ENCODE measurements around the gene HTR3E. TPM values are rescaled to one million over a fixed set of nuclear protein-coding genes. Genes with fewer than 3 reads are reported as not detected.
"Not testable (repeated sequence)": the region's sequence is repeated elsewhere in the genome, so short reads cannot be mapped to it uniquely, and the experiment has no call there.

Gene HTR3E
- total RNA-seq, 6 experiments from 2014 or later = not detected

- no peaks in the 10 kb centered on the region for H3K4me1 ChIP-seq
- no peak for DNase-seq
- TF ChIP-seq CTCF (IDR thresholded peaks at IDR 0.05) = no peak
- TF ChIP-seq POLR2A (IDR thresholded peaks at IDR 0.05) = no peak
- H3K27ac ChIP-seq = no peak overlapping the region
- no peak overlapping the region for H3K4me3 ChIP-seq
- intact Hi-C loops (cut with DNase I) = no loop called here
- no peaks in the 10 kb centered on the region for H3K36me3 ChIP-seq
- no peaks in the 10 kb centered on the region for H3K27me3 ChIP-seq
- no peaks in the 10 kb centered on the region for H3K9me3 ChIP-seq
- no peak for ATAC-seq
Measured at GRCh38 chr3:184062637-184063036, 34.2 kb upstream of the HTR3E start.

GRCh38 chr3:184066211-184066610 is 30.7 kb upstream of the HTR3E start:
- ATAC-seq = no peak
- intact Hi-C loops (cut with DNase I) = no loop called here
- H3K27ac ChIP-seq = no peak overlapping the region

GRCh38 chr3:184067573-184068055 is 29.2 kb upstream of the HTR3E start:
- no peaks in the 10 kb centered on the region for H3K27me3 ChIP-seq
- no peak overlapping the region for H3K4me3 ChIP-seq
- H3K27ac ChIP-seq = no peak overlapping the region
- TF ChIP-seq CTCF (IDR thresholded peaks at IDR 0.05) (no peak), POLR2A (IDR thresholded peaks at IDR 0.05) (no peak)
- ATAC-seq (no peak), DNase-seq (no peak)
- H3K4me1 ChIP-seq = no peaks in the 10 kb centered on the region
- no peaks in the 10 kb centered on the region for H3K9me3 ChIP-seq
- intact Hi-C loops (cut with DNase I) = no loop called here
- 21% methylated on average over 2 of the region's 6 CpGs for WGBS (ENCODE audit: insufficient coverage, low coverage, low lambda C conversion rate, missing lambda C conversion rate)
- no peaks in the 10 kb centered on the region for H3K36me3 ChIP-seq

More at GRCh38 chr3:184066211-184066610, 30.7 kb upstream of the HTR3E start:
- no peak overlapping the region for H3K4me3 ChIP-seq
- H3K4me1 ChIP-seq = no peaks in the 10 kb centered on the region
- no peaks in the 10 kb centered on the region for H3K9me3 ChIP-seq
- WGBS (ENCODE audit: insufficient coverage, low coverage, low lambda C conversion rate, missing lambda C conversion rate) = 79% methylated on average over 2 of the region's 2 CpGs
- H3K36me3 ChIP-seq = no peaks in the 10 kb centered on the region
- TF ChIP-seq CTCF (IDR thresholded peaks at IDR 0.05) (no peak), POLR2A (IDR thresholded peaks at IDR 0.05) (no peak)
- no peaks in the 10 kb centered on the region for H3K27me3 ChIP-seq
- DNase-seq = no peak

- no peaks in the 10 kb centered on the region for H3K27me3 ChIP-seq
- no peak for DNase-seq
- intact Hi-C loops (cut with DNase I) = no loop called here
- H3K4me3 ChIP-seq = no peak overlapping the region
- H3K36me3 ChIP-seq = no peaks in the 10 kb centered on the region
- WGBS (ENCODE audit: insufficient coverage, low coverage, low lambda C conversion rate, missing lambda C conversion rate) = 82% methylated on average over 3 of the region's 5 CpGs
- TF ChIP-seq POLR2A (IDR thresholded peaks at IDR 0.05) = no peak
- no peak for TF ChIP-seq CTCF (IDR thresholded peaks at IDR 0.05)
- no peak overlapping the region for H3K27ac ChIP-seq
- H3K4me1 ChIP-seq = no peaks in the 10 kb centered on the region
- no peaks in the 10 kb centered on the region for H3K9me3 ChIP-seq
- ATAC-seq = peak in 1 of 4 donors; percentile 23
Measured at GRCh38 chr3:184068344-184068743, 28.5 kb upstream of the HTR3E start.

- H3K9me3 ChIP-seq; intact Hi-C loops (cut with DNase I); DNase-seq; H3K36me3 ChIP-seq; H3K4me3 ChIP-seq; H3K4me1 ChIP-seq; H3K27ac ChIP-seq; H3K27me3 ChIP-seq; ATAC-seq: not testable (repeated sequence)
- WGBS (ENCODE audit: insufficient coverage, low coverage, low lambda C conversion rate, missing lambda C conversion rate) = 78% methylated on average over 7 of the region's 7 CpGs
Measured at GRCh38 chr3:184071142-184071541, 25.7 kb upstream of the HTR3E start.
